ENCODE measurements around the gene KDELR1. TPM values are rescaled to one million over a fixed set of nuclear protein-coding genes. Genes with fewer than 3 reads are reported as not detected.

The KDELR1 gene
- total RNA-seq, 3 donors from 2014 or later = 66.2 to 85.0 (median 68.5) TPM

GRCh38 chr19:48401287-48401686 is 9.9 kb upstream of the KDELR1 start:
- H3K36me3 ChIP-seq = no peaks in the 10 kb centered on the region
- TF ChIP-seq POLR2AphosphoS5 (IDR thresholded peaks at IDR 0.05) = no peak
- TF ChIP-seq POLR2A (IDR thresholded peaks at IDR 0.05) = no peak
- no peak for TF ChIP-seq CTCF (IDR thresholded peaks at IDR 0.05)
- intact Hi-C loops (cut with DNase I; ENCODE audit: low total_unique reads) = no loop called here
- no peak overlapping the region for H3K4me3 ChIP-seq
- no peak overlapping the region for H3K27ac ChIP-seq
- H3K9me3 ChIP-seq = no peaks in the 10 kb centered on the region
- no peaks in the 10 kb centered on the region for H3K4me1 ChIP-seq
- H3K27me3 ChIP-seq = peaks cover 3 to 17% of the 10 kb centered on the region in 2 donors
- no peak for DNase-seq (ENCODE audit: low spot score in 2 of 2)

GRCh38 chr19:48400018-48400742 is 8.8 kb upstream of the KDELR1 start:
- no peak for TF ChIP-seq POLR2A (IDR thresholded peaks at IDR 0.05)
- no peak for TF ChIP-seq POLR2AphosphoS5 (IDR thresholded peaks at IDR 0.05)
- no peak for TF ChIP-seq CTCF (IDR thresholded peaks at IDR 0.05)
- no peaks in the 10 kb centered on the region for H3K9me3 ChIP-seq
- H3K27me3 ChIP-seq = peaks cover 11 to 28% of the 10 kb centered on the region in 2 donors
- no peaks in the 10 kb centered on the region for H3K4me1 ChIP-seq
- intact Hi-C loops (cut with DNase I; ENCODE audit: low total_unique reads) = no loop called here
- peak overlapping the region in 1 of 3 donors; percentile 46 for H3K4me3 ChIP-seq
- H3K27ac ChIP-seq = peak overlapping the region; percentile 9 to 74
- DNase-seq (ENCODE audit: low spot score in 2 of 2) = no peak
- H3K36me3 ChIP-seq = no peaks in the 10 kb centered on the region

GRCh38 chr19:48398375-48399235 is 7.3 kb upstream of the KDELR1 start:
- no peak for TF ChIP-seq CTCF (IDR thresholded peaks at IDR 0.05)
- no peak for TF ChIP-seq POLR2A (IDR thresholded peaks at IDR 0.05)
- TF ChIP-seq POLR2AphosphoS5 (IDR thresholded peaks at IDR 0.05) = no peak
- H3K4me3 ChIP-seq = peak overlapping the region; percentile 37 to 75 (median 53)
- peaks cover 14 to 41% of the 10 kb centered on the region in 2 donors for H3K27me3 ChIP-seq
- no peaks in the 10 kb centered on the region for H3K36me3 ChIP-seq
- intact Hi-C loops (cut with DNase I; ENCODE audit: low total_unique reads) = loop anchor here (10.0 kb wide), 1 partner anchor 1206 kb away; no protein-coding TSS in a partner anchor
- H3K9me3 ChIP-seq = no peaks in the 10 kb centered on the region
- H3K4me1 ChIP-seq = peaks cover 0 to 9% of the 10 kb centered on the region in 2 donors
- DNase-seq (ENCODE audit: low spot score in 2 of 2) = peak in 1 of 2 donors; percentile 48
- H3K27ac ChIP-seq = peak overlapping the region; percentile 21 to 74

- no peaks in the 10 kb centered on the region for H3K9me3 ChIP-seq
- H3K27me3 ChIP-seq = peaks cover 14 to 41% of the 10 kb centered on the region in 2 donors
- H3K36me3 ChIP-seq = no peaks in the 10 kb centered on the region
- intact Hi-C loops (cut with DNase I; ENCODE audit: low total_unique reads) = loop anchor here (10.0 kb wide), 1 partner anchor 1207 kb away; no protein-coding TSS in a partner anchor
- H3K4me1 ChIP-seq = peaks cover 0 to 9% of the 10 kb centered on the region in 2 donors
- no peak for TF ChIP-seq CTCF (IDR thresholded peaks at IDR 0.05)
- TF ChIP-seq POLR2AphosphoS5 (IDR thresholded peaks at IDR 0.05) = no peak
- no peak for TF ChIP-seq POLR2A (IDR thresholded peaks at IDR 0.05)
- H3K4me3 ChIP-seq = peak overlapping the region; percentile 37 to 75 (median 53)
- peak overlapping the region in 1 of 2 donors; percentile 74 for H3K27ac ChIP-seq
- no peak for DNase-seq (ENCODE audit: low spot score in 2 of 2)
Measured at GRCh38 chr19:48398102-48398374, 6.7 kb upstream of the KDELR1 start.

Measured in breast epithelium (tissue), 4 donors.